K562 (cell line): Measurements from ENCODE around the gene LNPEP. TPM values are rescaled to one million over a fixed set of nuclear protein-coding genes. Genes with fewer than 3 reads are reported as not detected.

ENCODE experiments used
- CHD4 ChIP-seq: fragments of 200-600 bp; sonication (generic); IDR thresholded peaks from 3 replicates; pipeline ENCODE4 v1.6.1; 2012; ENCODE audit warnings: low read depth, mild to moderate bottlenecking, mixed read lengths, low read length, inconsistent platforms; ENCODE audit not compliant: insufficient read depth, insufficient replicate concordance, poor library complexity, severe bottlenecking
- HDAC1 ChIP-seq, 2 experiments: fragments of 450-650 bp; IDR thresholded peaks; 2 replicates each; pipeline ENCODE4 v1.6.1; 2016 to 2017; ENCODE audit warnings: inconsistent platforms in 1 of 2, mild to moderate bottlenecking in 1 of 2, moderate library complexity in 1 of 2
- HMG20B ChIP-seq: fragments of 250-450 bp; sonication (Bioruptor Pico); IDR thresholded peaks from 2 replicates; pipeline ENCODE4 v1.5.0; 2021; ENCODE audit warnings: mild to moderate bottlenecking
- HMGN3 ChIP-seq: IDR thresholded peaks from 2 replicates; pipeline ENCODE4 v1.6.1; 2011; ENCODE audit warnings: borderline replicate concordance, low read depth, mild to moderate bottlenecking, mixed read lengths, low read length; ENCODE audit not compliant: insufficient read length; ENCODE audit errors: extremely low read depth
- ILK ChIP-seq: fragments of 450-650 bp; IDR thresholded peaks from 2 replicates; pipeline ENCODE4 v1.6.1; 2016; ENCODE audit warnings: missing genetic modification characterization, low read depth, mild to moderate bottlenecking, missing compliant biosample characterization, moderate library complexity, borderline replicate concordance
- KDM2B ChIP-seq: fragments of 250-450 bp; sonication (Bioruptor Pico); IDR thresholded peaks from 2 replicates; pipeline ENCODE4 v1.8.0; 2021; ENCODE audit warnings: mild to moderate bottlenecking, moderate library complexity
- LEF1 ChIP-seq: fragments of 450-650 bp; IDR thresholded peaks from 2 replicates; pipeline ENCODE4 v1.6.1; 2016; ENCODE audit warnings: mild to moderate bottlenecking
- MEF2A ChIP-seq: IDR thresholded peaks from 2 replicates; pipeline ENCODE4 v1.6.1; 2011; ENCODE audit warnings: low read depth, mild to moderate bottlenecking, low read length, moderate library complexity; ENCODE audit not compliant: control insufficient read depth
- NFRKB ChIP-seq: fragments of 450-650 bp; IDR thresholded peaks from 2 replicates; pipeline ENCODE4 v1.6.1; 2016; ENCODE audit warnings: low read depth
- SOX6 ChIP-seq: fragments of 450-650 bp; IDR thresholded peaks from 2 replicates; pipeline ENCODE4 v1.6.1; 2014; ENCODE audit warnings: mild to moderate bottlenecking
- SP2 ChIP-seq: IDR thresholded peaks from 2 replicates; pipeline ENCODE4 v1.6.1; 2011; ENCODE audit warnings: mild to moderate bottlenecking, low read depth, low read length, moderate library complexity; ENCODE audit not compliant: poor library complexity, severe bottlenecking; ENCODE audit errors: extremely low read depth
- TBP ChIP-seq: optimal IDR thresholded peaks from 2 replicates; pipeline ENCODE3; 2011; ENCODE audit warnings: low read depth, low read length, improper control_type of control experiment
- ZFX ChIP-seq: sonication (generic); formaldehyde crosslinking; IDR thresholded peaks from 2 replicates; pipeline ENCODE4 v1.8.0; 2022; ENCODE audit warnings: mild to moderate bottlenecking, missing genetic modification reagents, moderate library complexity
- ZNF174 ChIP-seq: fragments of 250-450 bp; sonication (Bioruptor Pico); IDR thresholded peaks from 2 replicates; pipeline ENCODE4 v1.4.0; 2020; ENCODE audit warnings: mild to moderate bottlenecking
- ZNF507 ChIP-seq: conservative IDR thresholded peaks from 2 replicates; pipeline ENCODE4 v1.6.1; 2017; ENCODE audit warnings: missing genetic modification characterization, missing compliant biosample characterization
- ZNF551 ChIP-seq: fragments of 250-450 bp; sonication (Bioruptor Pico); IDR thresholded peaks from 2 replicates; pipeline ENCODE4 v1.5.0; 2021; ENCODE audit warnings: mild to moderate bottlenecking, moderate library complexity
- ZNF77 ChIP-seq: fragments of 250-450 bp; sonication (Bioruptor Pico); IDR thresholded peaks from 2 replicates; pipeline ENCODE4 v1.5.0; 2020
- ZNF79 ChIP-seq: fragments of 250-450 bp; sonication (Bioruptor Pico); IDR thresholded peaks from 2 replicates; pipeline ENCODE4 v1.4.0; 2020; ENCODE audit warnings: low read depth, mild to moderate bottlenecking, moderate library complexity
- polyA plus RNA-seq, 8 experiments: library from polyadenylated mRNA; depleted of rRNA in 4 of 8; stranded (reverse) in 5 of 8; unstranded in 3 of 8; fragments of >200 nt; fragmentation: Nextera tagmentation in 2 of 8; fragmentation: Illumina TruSeq in 1 of 8; extraction: Ambion mirVana in 2 of 8; extraction: Trizol in 1 of 8; gene quantifications; 2 replicates each; pipeline versions ENCODE4 v1.2.1 to v1.2.3, GENCODE V29; 2011 to 2014; ENCODE audit warnings: inconsistent platforms in 1 of 8, missing spikeins in 1 of 8
- total RNA-seq, 7 experiments: library from RNA; depleted of rRNA in 6 of 7; stranded (reverse); fragments of >200 nt in 6 of 7; fragmentation: Illumina TruSeq in 2 of 7; extraction: Trizol in 2 of 7; gene quantifications; 2 replicates each; pipeline versions ENCODE4 v1.2.1 to v1.2.3, GENCODE V29; 2011 to 2021; ENCODE audit warnings: low replicate concordance in 1 of 7
- TF ChIP-seq, protein P1 (sequence below): sonication (generic); formaldehyde crosslinking; IDR thresholded peaks from 2 replicates; pipeline ENCODE4 v1.8.1; 2023; ENCODE audit warnings: mild to moderate bottlenecking, missing genetic modification reagents
- TF ChIP-seq, protein P2 (sequence below): sonication (generic); formaldehyde crosslinking; IDR thresholded peaks from 2 replicates; pipeline ENCODE4 v1.9.0; 2022; ENCODE audit warnings: mild to moderate bottlenecking, missing genetic modification reagents
- TF ChIP-seq, protein P3 (sequence below), 2 experiments: IDR thresholded peaks in 1 of 2; conservative IDR thresholded peaks in 1 of 2; 2 replicates each; pipeline ENCODE4 v1.6.1; 2016; ENCODE audit warnings: low read depth in 2 of 2, mild to moderate bottlenecking in 1 of 2, missing compliant biosample characterization in 1 of 2, missing genetic modification characterization in 1 of 2, moderate library complexity in 1 of 2
- TF ChIP-seq, protein P4 (sequence below): fragments of 250-450 bp; sonication (Bioruptor Pico); IDR thresholded peaks from 2 replicates; pipeline ENCODE4 v1.6.1; 2021; ENCODE audit warnings: mild to moderate bottlenecking

LNPEP gene
- total and polyA plus RNA-seq, 9 of the 15 experiments (the other 6 are each of a cell fraction or from before 2014, with no cell fraction given) = 2.6 to 27.9 (median 11.2) TPM

DNA sequence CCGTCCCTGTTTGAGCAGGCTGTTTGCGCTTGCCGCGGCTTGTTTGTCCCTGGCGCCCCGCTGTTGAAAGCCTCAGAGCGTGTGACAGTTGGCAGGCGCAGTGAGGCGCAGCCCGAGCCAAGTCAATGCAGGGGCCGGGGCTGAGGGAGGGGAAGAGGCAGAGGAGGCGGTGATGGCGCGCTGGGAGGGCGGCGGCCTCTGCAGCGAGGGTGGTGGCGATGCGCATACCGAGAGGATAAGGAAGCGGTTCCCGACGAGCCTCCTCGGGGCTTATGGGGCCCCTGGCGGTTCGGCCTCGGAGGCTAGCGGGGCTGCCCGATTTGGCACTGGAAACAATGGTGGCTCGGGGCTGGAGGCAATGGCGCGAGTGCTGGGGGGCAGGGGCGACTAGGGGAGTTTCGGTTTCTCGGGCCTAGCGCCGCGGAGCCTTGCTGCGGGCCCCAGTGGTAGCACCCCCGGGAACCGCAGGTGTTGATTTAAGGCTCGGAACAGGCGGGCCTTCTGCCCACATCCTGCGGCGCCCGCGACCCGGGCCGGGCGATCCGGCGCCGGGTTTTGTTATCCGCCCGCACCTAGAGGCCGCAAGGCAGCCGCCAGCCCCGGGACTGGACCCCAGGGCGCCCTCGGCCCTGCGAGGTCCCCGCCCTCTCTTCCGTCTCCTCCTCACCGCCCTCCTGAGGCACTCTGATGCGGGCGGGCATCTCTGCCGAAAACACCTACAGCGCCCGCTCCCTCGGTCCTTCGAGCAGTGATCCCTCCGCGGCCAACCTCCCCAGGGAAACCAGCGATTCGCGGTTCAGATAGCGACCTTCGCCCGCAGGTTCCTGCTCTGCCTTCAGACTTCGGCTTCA is 947 bp upstream of the LNPEP start (continued):
- TF ChIP-seq HMG20B (CRISPR knock-in tag) (no peak), ZNF79 (CRISPR knock-in tag) (no peak), ZNF507 (tag) (no peak), ZNF77 (CRISPR knock-in tag) (no peak), ZFX (CRISPR knock-in tag) (peak; percentile 96), ZNF551 (CRISPR knock-in tag) (no peak), CHD4 (no peak), TBP (no peak), ZNF174 (CRISPR knock-in tag) (no peak), SOX6 (peak; percentile 55; the same call in 1 of the 2 replicates), ILK (no peak), KDM2B (peak; percentile 12; the same call in 1 of the 2 replicates), LEF1 (no peak), NFRKB (peak; percentile 93), SP2 (no peak), HMGN3 (peak; percentile 98), HDAC1 (IDR thresholded peaks at IDR 0.05) (peak in 1 of 2 experiments; percentile 83; a peak in 2 of 4 replicates), MEF2A (peak; percentile 37; the same call in 1 of the 2 replicates)
- TF ChIP-seq, protein P1, sequence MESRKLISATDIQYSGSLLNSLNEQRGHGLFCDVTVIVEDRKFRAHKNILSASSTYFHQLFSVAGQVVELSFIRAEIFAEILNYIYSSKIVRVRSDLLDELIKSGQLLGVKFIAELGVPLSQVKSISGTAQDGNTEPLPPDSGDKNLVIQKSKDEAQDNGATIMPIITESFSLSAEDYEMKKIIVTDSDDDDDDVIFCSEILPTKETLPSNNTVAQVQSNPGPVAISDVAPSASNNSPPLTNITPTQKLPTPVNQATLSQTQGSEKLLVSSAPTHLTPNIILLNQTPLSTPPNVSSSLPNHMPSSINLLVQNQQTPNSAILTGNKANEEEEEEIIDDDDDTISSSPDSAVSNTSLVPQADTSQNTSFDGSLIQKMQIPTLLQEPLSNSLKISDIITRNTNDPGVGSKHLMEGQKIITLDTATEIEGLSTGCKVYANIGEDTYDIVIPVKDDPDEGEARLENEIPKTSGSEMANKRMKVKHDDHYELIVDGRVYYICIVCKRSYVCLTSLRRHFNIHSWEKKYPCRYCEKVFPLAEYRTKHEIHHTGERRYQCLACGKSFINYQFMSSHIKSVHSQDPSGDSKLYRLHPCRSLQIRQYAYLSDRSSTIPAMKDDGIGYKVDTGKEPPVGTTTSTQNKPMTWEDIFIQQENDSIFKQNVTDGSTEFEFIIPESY = no peak
- TF ChIP-seq, protein P2, sequence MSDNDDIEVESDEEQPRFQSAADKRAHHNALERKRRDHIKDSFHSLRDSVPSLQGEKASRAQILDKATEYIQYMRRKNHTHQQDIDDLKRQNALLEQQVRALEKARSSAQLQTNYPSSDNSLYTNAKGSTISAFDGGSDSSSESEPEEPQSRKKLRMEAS (CRISPR knock-in tag) = peak; percentile 44; the same call in 1 of the 2 replicates
- TF ChIP-seq, protein P3, sequence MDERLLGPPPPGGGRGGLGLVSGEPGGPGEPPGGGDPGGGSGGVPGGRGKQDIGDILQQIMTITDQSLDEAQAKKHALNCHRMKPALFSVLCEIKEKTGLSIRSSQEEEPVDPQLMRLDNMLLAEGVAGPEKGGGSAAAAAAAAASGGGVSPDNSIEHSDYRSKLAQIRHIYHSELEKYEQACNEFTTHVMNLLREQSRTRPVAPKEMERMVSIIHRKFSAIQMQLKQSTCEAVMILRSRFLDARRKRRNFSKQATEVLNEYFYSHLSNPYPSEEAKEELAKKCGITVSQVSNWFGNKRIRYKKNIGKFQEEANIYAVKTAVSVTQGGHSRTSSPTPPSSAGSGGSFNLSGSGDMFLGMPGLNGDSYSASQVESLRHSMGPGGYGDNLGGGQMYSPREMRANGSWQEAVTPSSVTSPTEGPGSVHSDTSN (CRISPR knock-in tag; IDR thresholded peaks at IDR 0.05; ENCODE audit: low read depth) = no peak
- TF ChIP-seq, protein P3 (tag; conservative IDR thresholded peaks at IDR 0.05; ENCODE audit: low read depth) = peak; percentile 52
- TF ChIP-seq, protein P4, sequence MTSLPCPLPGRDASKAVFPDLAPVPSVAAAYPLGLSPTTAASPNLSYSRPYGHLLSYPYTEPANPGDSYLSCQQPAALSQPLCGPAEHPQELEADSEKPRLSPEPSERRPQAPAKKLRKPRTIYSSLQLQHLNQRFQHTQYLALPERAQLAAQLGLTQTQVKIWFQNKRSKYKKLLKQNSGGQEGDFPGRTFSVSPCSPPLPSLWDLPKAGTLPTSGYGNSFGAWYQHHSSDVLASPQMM (CRISPR knock-in tag) = no peak
